GM12891 (cell line): Measurements from ENCODE around the gene JDP2.

Experiments
- POLR2A ChIP-seq: IDR thresholded peaks from 2 replicates; pipeline ENCODE4 v1.6.1; 2011; ENCODE audit warnings: low read depth, low read length, control low read depth
- POLR2AphosphoS5 ChIP-seq: IDR thresholded peaks from 2 replicates; pipeline ENCODE4 v1.6.1; 2011; ENCODE audit warnings: low read depth, low read length, control low read depth
- TAF1 ChIP-seq: IDR thresholded peaks from 2 replicates; pipeline ENCODE4 v1.6.1; 2011; ENCODE audit warnings: low read depth, low read length, control low read depth

- TF ChIP-seq POLR2A (no peak), TAF1 (no peak), POLR2AphosphoS5 (no peak)
These were observed 34.0 kb upstream of the JDP2 start for GRCh38 chr14:75393794-75394193.
